NCI-H524 (cell line): ENCODE results near the gene TMEM97.
"Not testable (repeated sequence)": the region's sequence is repeated elsewhere in the genome, so short reads cannot be mapped to it uniquely, and the experiment has no call there.

ENCODE experiments used
- DNase-seq, 2 experiments: peaks; one replicate each; lab custom pipeline; 2025; lab: John Stamatoyannopoulos, UW

TMEM97 gene

DNA sequence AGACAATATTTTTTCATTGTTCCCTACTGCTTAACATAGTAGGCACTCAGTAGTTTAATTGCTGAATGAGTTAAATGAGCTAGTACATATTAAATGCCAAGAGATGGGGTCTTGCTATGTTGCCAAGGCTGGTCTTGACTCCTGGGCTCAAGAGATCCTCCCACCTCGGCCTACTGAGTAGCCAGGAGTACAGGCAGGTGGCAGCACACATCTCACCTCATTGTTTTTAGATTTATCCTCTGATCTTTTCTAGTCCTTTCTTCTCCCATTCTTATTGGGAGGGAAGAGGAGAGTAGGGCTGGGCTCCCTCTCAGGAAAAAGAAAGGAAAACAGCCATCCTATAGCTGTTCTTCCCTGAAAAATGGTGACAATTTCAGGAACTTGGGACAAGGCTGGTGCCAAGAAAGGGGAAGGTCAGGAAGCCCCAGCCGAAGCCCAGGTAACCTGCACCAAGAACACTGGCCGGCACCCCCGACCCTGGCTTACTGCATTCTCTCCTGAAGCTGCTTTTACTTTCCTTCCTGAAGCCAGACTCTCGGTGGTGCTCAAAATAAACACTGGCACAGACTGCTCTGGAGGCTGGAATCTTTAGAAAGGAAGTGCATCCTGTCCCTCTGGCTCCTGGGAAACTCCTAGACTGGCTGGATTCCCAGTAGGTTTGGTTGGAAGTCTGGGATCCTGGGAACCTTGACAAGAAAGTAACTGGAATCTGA is 19.2 kb downstream of the TMEM97 start:
- no peak for DNase-seq

DNA sequence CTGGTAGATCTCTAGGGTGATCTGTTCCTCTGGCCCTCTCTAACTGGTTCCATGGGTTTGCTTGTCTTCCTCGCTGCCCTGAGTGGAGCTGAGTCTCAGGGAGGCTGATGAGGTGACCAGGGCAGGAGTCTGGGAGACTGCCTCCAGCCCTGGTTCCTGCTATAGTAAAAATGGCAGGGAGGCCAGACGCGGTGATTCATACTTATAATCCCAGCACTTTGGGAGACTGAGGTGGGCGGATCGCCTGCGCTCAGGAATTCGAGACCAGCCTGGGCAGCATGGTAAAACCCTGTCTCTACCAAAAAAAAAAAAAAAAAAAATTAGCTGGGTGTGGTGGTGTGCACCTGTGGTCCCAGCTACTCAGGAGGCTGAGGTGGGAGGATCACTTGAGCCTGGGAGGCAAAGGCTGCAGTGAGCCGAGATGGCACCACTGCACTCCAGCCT is 19.8 kb downstream of the TMEM97 start:
- not testable (repeated sequence) for DNase-seq

GRCh38 chr17:28339431-28339830 is 20.4 kb downstream of the TMEM97 start:
- DNase-seq, result no peak

DNA sequence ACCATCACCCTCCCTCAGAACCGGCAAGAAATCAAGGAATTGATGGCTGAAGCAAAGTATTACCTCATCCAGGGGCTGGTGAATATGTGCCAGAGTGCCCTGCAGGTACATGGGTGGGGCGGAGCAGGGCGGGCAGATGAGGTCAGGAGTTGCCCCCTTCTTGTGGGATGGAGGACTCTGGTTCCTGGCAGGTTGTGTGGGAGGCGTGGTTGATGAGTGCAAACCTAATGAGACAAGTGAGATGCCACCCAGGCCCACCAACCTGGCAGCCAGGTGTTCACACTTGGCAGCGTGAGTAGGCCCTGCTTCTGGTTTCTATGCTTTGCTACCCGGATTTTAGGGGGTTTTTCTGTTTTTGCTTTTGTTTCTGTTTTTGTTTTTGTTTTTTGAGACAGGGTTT is 21.4 kb downstream of the TMEM97 start:
- DNase-seq, result no peak

GRCh38 chr17:28341516-28341915 is 22.5 kb downstream of the TMEM97 start:
- DNase-seq, result no peak

GRCh38 chr17:28342313-28342712 is 23.3 kb downstream of the TMEM97 start:
- no peak for DNase-seq

DNA sequence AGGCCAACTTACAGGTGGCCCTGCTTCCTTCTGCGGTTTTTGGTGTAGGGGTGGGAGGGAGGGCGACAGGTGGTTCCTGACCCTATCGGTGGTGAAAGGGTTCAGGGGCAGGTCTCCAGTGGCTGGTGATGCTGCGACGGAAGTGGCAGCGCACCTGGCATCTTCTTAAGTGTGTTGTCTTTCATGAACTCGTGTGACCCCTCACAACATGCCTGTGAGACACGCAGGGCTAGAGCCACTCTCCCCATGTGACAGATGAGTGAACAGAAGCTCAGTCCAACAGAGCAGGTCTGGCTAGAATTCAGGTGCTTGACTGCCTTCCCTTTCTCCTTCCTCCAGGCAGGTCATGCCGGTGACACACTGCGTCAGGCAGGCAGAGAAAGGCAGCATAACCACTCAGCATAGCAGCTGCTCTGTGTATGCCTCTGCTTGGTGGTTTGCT is 24.5 kb downstream of the TMEM97 start:
- DNase-seq, result no peak

DNA sequence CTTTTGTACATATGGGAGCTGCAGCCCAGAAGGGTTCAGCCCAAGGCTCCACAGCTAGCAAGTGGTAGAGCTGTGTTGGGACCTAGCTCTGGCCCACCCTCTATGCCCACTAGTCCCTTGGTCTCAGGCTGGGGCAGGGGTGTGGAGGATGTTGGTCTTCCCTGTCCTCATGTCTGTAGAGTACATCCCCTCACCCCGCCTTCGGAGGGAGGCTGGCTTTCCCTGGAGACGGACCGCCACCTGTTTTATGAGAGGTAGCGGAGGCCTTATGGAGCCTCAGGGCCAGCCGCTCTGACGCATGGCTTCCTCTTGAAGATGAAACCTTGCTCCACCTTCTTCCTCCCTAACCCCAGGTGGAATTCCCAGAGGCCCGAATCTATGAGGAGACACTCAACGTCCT is 25.0 kb downstream of the TMEM97 start:
- no peak for DNase-seq

GRCh38 chr17:28344435-28344901 is 25.5 kb downstream of the TMEM97 start:
- no peak for DNase-seq

- peak; percentile 35 to 57 for DNase-seq
Observed at GRCh38 chr17:28345419-28346198, 26.6 kb downstream of the TMEM97 start.

- DNase-seq, result no peak
Observed at GRCh38 chr17:28346199-28346580, 27.2 kb downstream of the TMEM97 start.

DNA sequence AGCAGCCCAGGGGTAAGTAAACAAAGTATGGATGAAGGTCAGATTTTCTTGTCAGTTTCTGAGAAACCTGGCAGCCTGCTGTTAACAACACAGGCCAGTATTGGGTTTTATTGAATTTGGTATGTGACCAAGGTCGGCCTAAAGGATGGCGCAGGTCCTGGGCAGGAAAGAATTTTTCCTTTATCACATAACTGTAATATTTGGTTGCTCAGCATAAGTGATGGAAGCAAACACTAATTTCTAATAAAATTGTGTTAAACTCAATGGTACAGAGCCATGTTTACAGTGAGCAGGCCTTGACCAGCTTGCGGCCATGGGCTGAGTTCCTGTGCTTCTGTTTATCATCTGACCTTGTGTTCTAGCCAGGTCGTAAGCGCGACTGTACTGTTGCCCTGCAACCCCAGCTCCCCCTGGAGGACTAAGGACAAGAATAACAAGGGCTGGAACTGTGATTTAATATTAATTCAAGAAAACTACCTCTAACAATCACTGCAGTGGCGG is 27.8 kb downstream of the TMEM97 start:
- DNase-seq, result peak in 1 of 2 experiments; percentile 28

GRCh38 chr17:28347261-28347891 is 28.4 kb downstream of the TMEM97 start:
- DNase-seq, result no peak

GRCh38 chr17:28348979-28349378 is 30.0 kb downstream of the TMEM97 start:
- DNase-seq, result no peak

DNA sequence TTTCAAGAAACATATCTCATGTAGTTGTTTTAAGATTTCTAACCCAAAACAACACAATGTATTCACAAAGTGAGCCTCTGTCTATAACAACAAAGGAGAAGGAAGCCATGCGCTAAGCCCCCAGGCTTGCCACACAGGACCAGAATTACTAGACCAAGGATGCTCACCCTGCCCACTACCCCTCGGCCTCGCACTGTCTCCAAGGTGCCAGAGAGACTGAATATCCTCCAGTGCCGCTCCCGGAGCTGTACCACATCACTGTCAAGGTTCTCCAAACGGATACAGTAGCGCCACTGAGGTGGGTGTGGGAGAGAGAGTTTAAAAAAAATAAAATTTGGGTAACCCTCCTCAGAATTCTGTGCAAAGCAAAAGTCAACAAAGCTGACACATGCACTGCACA is 31.3 kb downstream of the TMEM97 start:
- DNase-seq, result no peak

DNA sequence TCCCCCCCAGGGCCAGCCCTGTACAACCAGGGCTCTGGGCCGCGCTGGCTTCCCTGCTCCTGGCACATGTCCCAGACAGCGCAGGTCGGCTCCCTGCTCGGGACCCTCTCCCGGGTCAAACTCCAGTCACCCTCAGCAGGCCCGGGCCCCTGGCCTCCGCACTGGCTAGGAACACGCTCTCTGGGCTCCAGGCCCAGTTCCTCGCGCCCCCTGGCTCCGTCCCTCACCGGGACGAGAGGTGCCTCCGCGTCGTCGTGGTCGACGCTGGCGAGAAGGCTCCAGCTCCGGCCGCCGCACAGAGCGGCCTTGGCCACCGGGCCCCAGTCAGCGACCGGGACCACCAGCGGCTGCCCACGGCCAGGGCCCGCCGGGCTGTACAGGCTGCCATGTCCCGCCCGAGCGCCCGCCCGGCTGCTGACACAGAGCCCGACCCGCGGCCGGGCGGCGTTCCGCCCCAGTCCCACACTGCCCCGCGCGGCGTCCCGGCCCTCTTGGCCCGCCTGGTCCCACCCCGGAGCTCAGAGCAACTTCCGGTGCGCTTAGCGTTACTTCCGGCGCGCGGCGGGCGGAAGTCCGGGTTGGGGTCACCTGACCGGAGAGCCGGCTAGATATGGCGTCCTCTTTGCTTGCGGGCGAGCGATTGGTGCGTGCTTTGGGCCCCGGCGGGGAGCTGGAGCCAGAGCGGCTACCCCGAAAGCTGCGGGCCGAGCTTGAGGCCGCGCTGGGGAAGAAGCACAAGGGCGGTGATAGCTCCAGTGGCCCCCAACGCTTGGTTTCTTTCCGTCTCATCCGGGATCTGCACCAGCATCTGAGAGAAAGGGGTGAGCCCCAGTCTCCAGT is 38.3 kb downstream of the TMEM97 start, which contains the start of gene POLDIP2:
Gene POLDIP2, minus strand, starts transcription at position 467 of the 840 bp plus-strand sequence. Its CDS starts 79 bp downstream, at position 388.
- DNase-seq, result peak; percentile 92 to 98

DNA sequence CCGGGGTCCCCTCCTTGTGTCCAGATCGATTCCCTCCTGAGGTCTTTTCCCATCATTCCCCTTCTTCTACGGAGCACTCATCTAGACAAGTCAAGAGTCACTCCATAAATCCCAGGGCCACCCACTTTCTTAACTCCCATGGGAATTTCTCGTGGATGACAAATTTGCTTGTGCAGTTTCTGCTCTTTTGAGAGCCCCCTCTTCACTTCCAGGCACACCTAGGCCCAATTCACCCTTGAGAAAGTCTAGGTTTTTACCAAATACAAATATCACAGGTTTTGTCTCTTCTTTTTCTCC is 38.8 kb downstream of the TMEM97 start:
- peak in 1 of 2 experiments; percentile 56 for DNase-seq

- DNase-seq, result no peak
Observed at GRCh38 chr17:28363186-28363585, 44.2 kb downstream of the TMEM97 start.

DNA sequence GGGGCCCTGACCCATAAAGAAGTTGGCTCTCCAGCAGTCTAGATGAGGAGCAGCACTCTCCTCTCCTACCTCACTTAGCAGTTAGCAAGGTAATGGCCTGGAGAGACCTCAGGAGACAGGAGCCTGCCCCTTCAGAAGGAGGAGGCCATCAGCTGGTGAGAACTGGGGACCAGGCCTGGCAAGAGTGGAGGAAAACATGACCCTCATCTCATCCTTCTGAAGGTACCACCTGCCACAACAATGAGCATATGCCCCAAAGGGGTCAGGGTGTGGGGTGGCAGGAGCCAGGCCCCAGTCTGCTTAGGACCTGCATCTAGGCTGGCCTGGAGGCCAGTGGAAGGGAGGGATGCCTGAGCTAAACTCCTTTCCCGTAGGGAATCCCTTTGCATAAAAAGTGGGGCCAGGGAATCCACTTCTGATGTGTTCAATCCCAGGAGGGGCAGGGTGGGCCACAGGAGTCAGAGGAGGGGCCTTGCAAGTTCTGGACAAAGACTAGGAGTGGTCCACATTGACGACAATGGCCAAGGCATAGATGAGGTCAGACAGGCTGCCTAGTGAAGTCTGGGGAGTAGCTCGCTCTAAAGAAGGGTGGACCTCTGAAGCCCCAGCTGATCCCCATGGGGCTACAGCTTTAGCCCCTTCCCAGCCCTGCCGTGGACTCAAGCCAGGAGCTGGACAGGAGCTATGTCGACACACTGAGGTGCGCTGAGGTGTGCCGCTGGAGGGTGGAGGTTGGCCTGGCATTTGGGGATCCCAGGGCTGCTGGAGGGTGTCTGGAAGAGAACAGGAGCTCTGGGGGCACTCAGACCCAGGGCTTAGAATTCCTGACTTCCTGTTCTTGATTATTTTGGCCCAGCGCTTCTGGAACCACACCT is 45.0 kb downstream of the TMEM97 start:
- no peak for DNase-seq

DNA sequence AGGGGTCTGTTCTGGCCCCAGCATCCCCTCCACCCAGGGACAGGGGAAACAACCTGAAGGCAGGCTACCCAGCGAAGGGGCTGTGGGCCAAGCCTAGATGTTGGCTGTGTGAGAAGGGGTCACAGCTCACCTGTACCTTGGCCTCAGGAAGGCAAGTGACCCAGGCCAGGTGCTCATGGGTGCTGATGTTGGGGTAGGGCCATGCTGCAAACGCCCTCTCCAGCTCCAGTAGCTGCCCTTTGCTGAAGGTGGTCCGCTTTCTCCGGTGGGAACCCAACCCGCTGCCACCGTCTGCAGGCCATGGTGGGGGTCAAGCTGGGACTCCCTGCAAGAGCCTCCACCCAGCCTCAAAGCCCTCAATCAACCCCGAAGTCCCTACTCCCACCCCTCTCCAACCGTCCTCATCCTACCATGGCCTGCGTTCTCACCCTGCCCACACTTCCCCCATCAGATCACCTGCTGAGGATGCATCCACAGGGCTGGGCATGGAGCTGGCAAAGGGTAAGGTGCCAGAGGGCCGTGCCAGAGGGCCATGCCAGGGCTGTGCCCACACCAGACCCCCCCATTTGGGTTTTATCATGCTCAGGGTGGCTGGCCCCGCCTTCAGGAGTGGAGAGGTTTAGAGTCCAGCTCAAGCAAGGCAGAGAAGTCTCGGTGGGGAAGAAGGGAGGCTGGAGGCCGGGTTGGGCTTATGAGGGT is 45.8 kb downstream of the TMEM97 start, which contains the start of gene SEBOX:
Gene SEBOX, minus strand, starts transcription at position 535 of the 699 bp plus-strand sequence. Its CDS starts 48 bp downstream, at position 487.
- no peak for DNase-seq
